ENCODE results near the gene SAFB.

SAFB gene

GRCh38 chr19:5661483-5661882 is 38.6 kb downstream of the SAFB start:
- H4K20me1 ChIP-seq (ENCODE audit: insufficient read depth, low read length, poor library complexity, severe bottlenecking) = no peaks in the 10 kb centered on the region
- H3K27me3 ChIP-seq (ENCODE audit: insufficient read depth, low read length, poor library complexity, severe bottlenecking) = no peaks in the 10 kb centered on the region
- no peaks in the 10 kb centered on the region for H3K9me2 ChIP-seq (replicated peaks; ENCODE audit: low read depth, low read length)
- no peaks in the 10 kb centered on the region for H3K4me1 ChIP-seq (ENCODE audit: insufficient read depth, low read length, poor library complexity, severe bottlenecking)
- no peak for TF ChIP-seq EZH2phosphoT487 (IDR thresholded peaks at IDR 0.05; ENCODE audit: borderline replicate concordance)
- TF ChIP-seq, protein P1, sequence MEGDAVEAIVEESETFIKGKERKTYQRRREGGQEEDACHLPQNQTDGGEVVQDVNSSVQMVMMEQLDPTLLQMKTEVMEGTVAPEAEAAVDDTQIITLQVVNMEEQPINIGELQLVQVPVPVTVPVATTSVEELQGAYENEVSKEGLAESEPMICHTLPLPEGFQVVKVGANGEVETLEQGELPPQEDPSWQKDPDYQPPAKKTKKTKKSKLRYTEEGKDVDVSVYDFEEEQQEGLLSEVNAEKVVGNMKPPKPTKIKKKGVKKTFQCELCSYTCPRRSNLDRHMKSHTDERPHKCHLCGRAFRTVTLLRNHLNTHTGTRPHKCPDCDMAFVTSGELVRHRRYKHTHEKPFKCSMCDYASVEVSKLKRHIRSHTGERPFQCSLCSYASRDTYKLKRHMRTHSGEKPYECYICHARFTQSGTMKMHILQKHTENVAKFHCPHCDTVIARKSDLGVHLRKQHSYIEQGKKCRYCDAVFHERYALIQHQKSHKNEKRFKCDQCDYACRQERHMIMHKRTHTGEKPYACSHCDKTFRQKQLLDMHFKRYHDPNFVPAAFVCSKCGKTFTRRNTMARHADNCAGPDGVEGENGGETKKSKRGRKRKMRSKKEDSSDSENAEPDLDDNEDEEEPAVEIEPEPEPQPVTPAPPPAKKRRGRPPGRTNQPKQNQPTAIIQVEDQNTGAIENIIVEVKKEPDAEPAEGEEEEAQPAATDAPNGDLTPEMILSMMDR (conservative IDR thresholded peaks at IDR 0.05; ENCODE audit: low read length) = no peak
- no peaks in the 10 kb centered on the region for H3K9me3 ChIP-seq (ENCODE audit: insufficient read depth, low read depth, low read length)
- no peak overlapping the region for H2AFZ ChIP-seq (ENCODE audit: low read length)
- no peaks in the 10 kb centered on the region for H3K79me2 ChIP-seq (ENCODE audit: insufficient read depth, low read length)
- H3K9ac ChIP-seq (ENCODE audit: low read depth, low read length, poor library complexity, severe bottlenecking) = no peak overlapping the region
- H3K4me2 ChIP-seq (ENCODE audit: low read depth, low read length, poor library complexity, severe bottlenecking) = no peak overlapping the region
- no peaks in the 10 kb centered on the region for H3F3A ChIP-seq (ENCODE audit: low read depth)
- no peak overlapping the region for H3K4me3 ChIP-seq (ENCODE audit: low read length, poor library complexity, severe bottlenecking)
- H3K36me3 ChIP-seq (ENCODE audit: insufficient read depth, low read length) = peaks cover 88% of the 10 kb centered on the region

- Histone ChIP-seq H3K4me3 (ENCODE audit: low read length, poor library complexity, severe bottlenecking) (no peak overlapping the region), H2AFZ (ENCODE audit: low read length) (no peak overlapping the region), H3K36me3 (ENCODE audit: insufficient read depth, low read length) (peaks cover 91% of the 10 kb centered on the region), H3K9me3 (ENCODE audit: insufficient read depth, low read depth, low read length) (no peaks in the 10 kb centered on the region), H3F3A (ENCODE audit: low read depth) (no peaks in the 10 kb centered on the region), H4K20me1 (ENCODE audit: insufficient read depth, low read length, poor library complexity, severe bottlenecking) (no peaks in the 10 kb centered on the region), H3K27me3 (ENCODE audit: insufficient read depth, low read length, poor library complexity, severe bottlenecking) (no peaks in the 10 kb centered on the region), H3K79me2 (ENCODE audit: insufficient read depth, low read length) (no peaks in the 10 kb centered on the region), H3K9ac (ENCODE audit: low read depth, low read length, poor library complexity, severe bottlenecking) (no peak overlapping the region), H3K4me2 (ENCODE audit: low read depth, low read length, poor library complexity, severe bottlenecking) (no peak overlapping the region), H3K4me1 (ENCODE audit: insufficient read depth, low read length, poor library complexity, severe bottlenecking) (no peaks in the 10 kb centered on the region), H3K9me2 (replicated peaks; ENCODE audit: low read depth, low read length) (no peaks in the 10 kb centered on the region)
- TF ChIP-seq, protein P1 (conservative IDR thresholded peaks at IDR 0.05; ENCODE audit: low read length) = no peak
- TF ChIP-seq EZH2phosphoT487 (IDR thresholded peaks at IDR 0.05; ENCODE audit: borderline replicate concordance) = no peak
Observed at GRCh38 chr19:5663904-5664303, 41.0 kb downstream of the SAFB start.

DNA sequence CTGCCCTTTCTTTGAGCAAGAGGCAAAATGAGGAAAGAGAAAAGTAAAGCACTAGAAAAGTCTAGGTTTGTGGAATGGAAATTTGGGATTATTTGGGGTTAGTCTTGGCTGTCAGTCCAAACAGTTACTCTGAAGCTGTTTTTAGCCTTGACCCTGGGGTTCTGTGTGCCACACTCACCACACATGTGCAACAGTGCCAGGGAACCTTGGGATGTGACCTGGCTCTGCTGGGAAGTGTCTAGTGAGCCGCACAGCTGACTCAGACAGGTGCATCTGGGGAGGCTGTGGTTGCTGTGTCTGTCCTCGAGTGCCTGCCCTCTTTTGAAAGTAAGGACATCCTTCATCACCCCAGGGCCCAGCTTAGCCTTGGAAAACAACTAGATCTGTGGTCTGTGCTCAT is 41.6 kb downstream of the SAFB start:
- Histone ChIP-seq H3K79me2 (ENCODE audit: insufficient read depth, low read length) (no peaks in the 10 kb centered on the region), H3K36me3 (ENCODE audit: insufficient read depth, low read length) (peaks cover 91% of the 10 kb centered on the region), H3K9me2 (replicated peaks; ENCODE audit: low read depth, low read length) (no peaks in the 10 kb centered on the region), H4K20me1 (ENCODE audit: insufficient read depth, low read length, poor library complexity, severe bottlenecking) (no peaks in the 10 kb centered on the region), H3K4me3 (ENCODE audit: low read length, poor library complexity, severe bottlenecking) (no peak overlapping the region), H3K4me1 (ENCODE audit: insufficient read depth, low read length, poor library complexity, severe bottlenecking) (no peaks in the 10 kb centered on the region), H3F3A (ENCODE audit: low read depth) (no peaks in the 10 kb centered on the region), H3K9me3 (ENCODE audit: insufficient read depth, low read depth, low read length) (no peaks in the 10 kb centered on the region), H3K9ac (ENCODE audit: low read depth, low read length, poor library complexity, severe bottlenecking) (no peak overlapping the region), H2AFZ (ENCODE audit: low read length) (no peak overlapping the region), H3K27me3 (ENCODE audit: insufficient read depth, low read length, poor library complexity, severe bottlenecking) (no peaks in the 10 kb centered on the region), H3K4me2 (ENCODE audit: low read depth, low read length, poor library complexity, severe bottlenecking) (no peak overlapping the region)
- TF ChIP-seq EZH2phosphoT487 (IDR thresholded peaks at IDR 0.05; ENCODE audit: borderline replicate concordance) = no peak
- TF ChIP-seq, protein P1 (conservative IDR thresholded peaks at IDR 0.05; ENCODE audit: low read length) = no peak

Measured in Loucy (cell line).